ENCODE results near the gene PDE4D.

DNA sequence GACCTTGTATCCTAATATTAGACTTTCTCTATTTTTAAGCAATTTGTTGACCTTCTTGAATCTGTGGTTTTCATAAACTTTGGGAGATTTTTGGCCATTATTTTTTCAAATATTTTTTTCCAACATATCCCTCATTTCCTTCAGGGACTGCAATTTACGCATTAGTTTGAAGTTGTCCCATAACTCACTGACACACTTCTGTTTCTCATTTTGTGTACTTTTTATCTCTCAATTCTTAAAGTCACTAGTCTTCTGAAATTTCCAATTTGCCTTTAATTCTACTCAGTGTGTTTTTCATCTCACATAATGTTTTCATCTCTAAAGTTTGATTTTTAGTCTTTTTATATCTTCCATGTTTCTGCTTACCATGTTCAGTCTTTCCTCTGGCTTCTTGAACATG, 953.9 kb downstream of the PDE4D start:
- no peak for TF ChIP-seq POLR2AphosphoS5 (IDR thresholded peaks at IDR 0.05; ENCODE audit: low read depth, low read length)
- TF ChIP-seq, protein P1, sequence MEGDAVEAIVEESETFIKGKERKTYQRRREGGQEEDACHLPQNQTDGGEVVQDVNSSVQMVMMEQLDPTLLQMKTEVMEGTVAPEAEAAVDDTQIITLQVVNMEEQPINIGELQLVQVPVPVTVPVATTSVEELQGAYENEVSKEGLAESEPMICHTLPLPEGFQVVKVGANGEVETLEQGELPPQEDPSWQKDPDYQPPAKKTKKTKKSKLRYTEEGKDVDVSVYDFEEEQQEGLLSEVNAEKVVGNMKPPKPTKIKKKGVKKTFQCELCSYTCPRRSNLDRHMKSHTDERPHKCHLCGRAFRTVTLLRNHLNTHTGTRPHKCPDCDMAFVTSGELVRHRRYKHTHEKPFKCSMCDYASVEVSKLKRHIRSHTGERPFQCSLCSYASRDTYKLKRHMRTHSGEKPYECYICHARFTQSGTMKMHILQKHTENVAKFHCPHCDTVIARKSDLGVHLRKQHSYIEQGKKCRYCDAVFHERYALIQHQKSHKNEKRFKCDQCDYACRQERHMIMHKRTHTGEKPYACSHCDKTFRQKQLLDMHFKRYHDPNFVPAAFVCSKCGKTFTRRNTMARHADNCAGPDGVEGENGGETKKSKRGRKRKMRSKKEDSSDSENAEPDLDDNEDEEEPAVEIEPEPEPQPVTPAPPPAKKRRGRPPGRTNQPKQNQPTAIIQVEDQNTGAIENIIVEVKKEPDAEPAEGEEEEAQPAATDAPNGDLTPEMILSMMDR (IDR thresholded peaks at IDR 0.05) = no peak
- TF ChIP-seq SIN3A (IDR thresholded peaks at IDR 0.05; ENCODE audit: borderline replicate concordance, insufficient read depth, low read depth, low read length) = no peak
- no peak for TF ChIP-seq TCF7L2 (IDR thresholded peaks at IDR 0.05; ENCODE audit: low read depth, low read length)
- TF ChIP-seq, protein P2, sequence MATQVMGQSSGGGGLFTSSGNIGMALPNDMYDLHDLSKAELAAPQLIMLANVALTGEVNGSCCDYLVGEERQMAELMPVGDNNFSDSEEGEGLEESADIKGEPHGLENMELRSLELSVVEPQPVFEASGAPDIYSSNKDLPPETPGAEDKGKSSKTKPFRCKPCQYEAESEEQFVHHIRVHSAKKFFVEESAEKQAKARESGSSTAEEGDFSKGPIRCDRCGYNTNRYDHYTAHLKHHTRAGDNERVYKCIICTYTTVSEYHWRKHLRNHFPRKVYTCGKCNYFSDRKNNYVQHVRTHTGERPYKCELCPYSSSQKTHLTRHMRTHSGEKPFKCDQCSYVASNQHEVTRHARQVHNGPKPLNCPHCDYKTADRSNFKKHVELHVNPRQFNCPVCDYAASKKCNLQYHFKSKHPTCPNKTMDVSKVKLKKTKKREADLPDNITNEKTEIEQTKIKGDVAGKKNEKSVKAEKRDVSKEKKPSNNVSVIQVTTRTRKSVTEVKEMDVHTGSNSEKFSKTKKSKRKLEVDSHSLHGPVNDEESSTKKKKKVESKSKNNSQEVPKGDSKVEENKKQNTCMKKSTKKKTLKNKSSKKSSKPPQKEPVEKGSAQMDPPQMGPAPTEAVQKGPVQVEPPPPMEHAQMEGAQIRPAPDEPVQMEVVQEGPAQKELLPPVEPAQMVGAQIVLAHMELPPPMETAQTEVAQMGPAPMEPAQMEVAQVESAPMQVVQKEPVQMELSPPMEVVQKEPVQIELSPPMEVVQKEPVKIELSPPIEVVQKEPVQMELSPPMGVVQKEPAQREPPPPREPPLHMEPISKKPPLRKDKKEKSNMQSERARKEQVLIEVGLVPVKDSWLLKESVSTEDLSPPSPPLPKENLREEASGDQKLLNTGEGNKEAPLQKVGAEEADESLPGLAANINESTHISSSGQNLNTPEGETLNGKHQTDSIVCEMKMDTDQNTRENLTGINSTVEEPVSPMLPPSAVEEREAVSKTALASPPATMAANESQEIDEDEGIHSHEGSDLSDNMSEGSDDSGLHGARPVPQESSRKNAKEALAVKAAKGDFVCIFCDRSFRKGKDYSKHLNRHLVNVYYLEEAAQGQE (IDR thresholded peaks at IDR 0.05; ENCODE audit: insufficient read depth in 1 of 2, low read depth in 2 of 2, low read length in 1 of 2) = no peak
